Parathyroid adenoma (tissue), 2 donors: ENCODE data around the gene MRPL55.

Source experiments
- H2AFZ ChIP-seq: fragments of 300-600 bp; sonication (generic); one replicate; pipeline ENCODE4 v1.7.0; 2017; ENCODE audit warnings: antibody characterized with exemption, mild to moderate bottlenecking
- H3K27ac ChIP-seq: fragments of 300-600 bp; sonication (generic); one replicate; pipeline ENCODE4 v1.7.0; 2017
- H3K27me3 ChIP-seq: fragments of 300-600 bp; sonication (generic); one replicate; pipeline ENCODE4 v1.7.0; 2017; ENCODE audit warnings: low read length; ENCODE audit not compliant: control insufficient read depth, insufficient read depth
- H3K36me3 ChIP-seq: fragments of 300-600 bp; sonication (generic); one replicate; pipeline ENCODE4 v1.7.0; 2017; ENCODE audit warnings: low read length; ENCODE audit not compliant: control insufficient read depth, insufficient read depth
- H3K4me1 ChIP-seq: fragments of 300-600 bp; sonication (generic); one replicate; pipeline ENCODE4 v1.7.0; 2017; ENCODE audit warnings: control low read depth
- H3K4me2 ChIP-seq: fragments of 300-600 bp; sonication (generic); one replicate; pipeline ENCODE4 v1.7.0; 2017; ENCODE audit warnings: low read length
- H3K4me3 ChIP-seq: fragments of 300-600 bp; sonication (generic); one replicate; pipeline ENCODE4 v1.7.0; 2017; ENCODE audit warnings: low read depth, low read length
- H3K79me2 ChIP-seq: fragments of 300-600 bp; sonication (generic); one replicate; pipeline ENCODE4 v1.7.0; 2017; ENCODE audit warnings: control low read depth
- H3K9ac ChIP-seq: fragments of 300-600 bp; sonication (generic); one replicate; pipeline ENCODE4 v1.7.0; 2017; ENCODE audit warnings: mild to moderate bottlenecking
- H3K9me3 ChIP-seq: fragments of 300-600 bp; sonication (generic); one replicate; pipeline ENCODE4 v1.7.0; 2017; ENCODE audit warnings: low read length; ENCODE audit not compliant: control insufficient read depth
- TF ChIP-seq, protein P1 (sequence below): fragments of 300-600 bp; sonication (generic); IDR thresholded peaks from one replicate; pipeline ENCODE4 v1.7.0; 2017; ENCODE audit warnings: antibody characterized with exemption, mild to moderate bottlenecking
- donor health status: primary hyperparathyroidism.

Gene MRPL55

DNA sequence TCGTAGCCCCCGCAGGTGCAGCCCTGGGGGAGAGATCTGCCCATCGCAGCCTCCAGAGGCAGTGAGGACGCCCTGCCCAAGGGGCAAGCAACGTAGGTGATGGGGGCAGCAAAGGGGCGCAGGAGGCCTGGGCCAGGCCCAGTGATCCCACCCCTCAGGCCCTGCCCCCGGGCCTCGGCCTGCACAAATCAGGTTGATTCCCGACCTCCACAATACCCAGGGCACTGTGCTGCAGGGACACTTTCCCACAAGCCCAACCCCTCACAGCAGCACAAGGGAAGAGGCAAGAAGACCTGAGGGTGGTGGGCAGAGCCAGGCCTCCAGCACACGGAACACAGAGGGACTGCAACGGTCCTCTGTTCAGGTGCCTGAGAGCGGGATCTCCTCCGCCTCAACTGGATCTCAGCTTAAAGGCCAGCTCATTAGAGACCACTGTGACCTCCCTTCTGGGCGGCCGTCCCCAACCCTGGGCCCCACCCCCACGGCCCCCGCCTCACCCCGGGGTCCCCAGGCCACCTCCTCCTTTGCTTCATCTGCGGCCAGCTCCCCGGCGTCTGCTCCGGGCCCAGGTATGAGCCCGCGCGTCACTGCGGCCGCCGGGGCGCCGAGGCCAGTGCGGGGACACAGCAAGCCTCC, 27.4 kb downstream of the MRPL55 start:
- peak overlapping the region; percentile 24 for H3K27ac ChIP-seq
- H2AFZ ChIP-seq: peak overlapping the region; percentile 84
- H3K36me3 ChIP-seq: no peaks in the 10 kb centered on the region
- peaks cover 29% of the 10 kb centered on the region for H3K79me2 ChIP-seq
- H3K9ac ChIP-seq: no peak overlapping the region
- no peaks in the 10 kb centered on the region for H3K9me3 ChIP-seq
- peak overlapping the region; percentile 95 for H3K4me3 ChIP-seq
- H3K27me3 ChIP-seq: no peaks in the 10 kb centered on the region
- peak overlapping the region; percentile 95 for H3K4me2 ChIP-seq
- TF ChIP-seq, protein P1, sequence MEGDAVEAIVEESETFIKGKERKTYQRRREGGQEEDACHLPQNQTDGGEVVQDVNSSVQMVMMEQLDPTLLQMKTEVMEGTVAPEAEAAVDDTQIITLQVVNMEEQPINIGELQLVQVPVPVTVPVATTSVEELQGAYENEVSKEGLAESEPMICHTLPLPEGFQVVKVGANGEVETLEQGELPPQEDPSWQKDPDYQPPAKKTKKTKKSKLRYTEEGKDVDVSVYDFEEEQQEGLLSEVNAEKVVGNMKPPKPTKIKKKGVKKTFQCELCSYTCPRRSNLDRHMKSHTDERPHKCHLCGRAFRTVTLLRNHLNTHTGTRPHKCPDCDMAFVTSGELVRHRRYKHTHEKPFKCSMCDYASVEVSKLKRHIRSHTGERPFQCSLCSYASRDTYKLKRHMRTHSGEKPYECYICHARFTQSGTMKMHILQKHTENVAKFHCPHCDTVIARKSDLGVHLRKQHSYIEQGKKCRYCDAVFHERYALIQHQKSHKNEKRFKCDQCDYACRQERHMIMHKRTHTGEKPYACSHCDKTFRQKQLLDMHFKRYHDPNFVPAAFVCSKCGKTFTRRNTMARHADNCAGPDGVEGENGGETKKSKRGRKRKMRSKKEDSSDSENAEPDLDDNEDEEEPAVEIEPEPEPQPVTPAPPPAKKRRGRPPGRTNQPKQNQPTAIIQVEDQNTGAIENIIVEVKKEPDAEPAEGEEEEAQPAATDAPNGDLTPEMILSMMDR: no peak
- H3K4me1 ChIP-seq: peaks cover 18% of the 10 kb centered on the region

DNA sequence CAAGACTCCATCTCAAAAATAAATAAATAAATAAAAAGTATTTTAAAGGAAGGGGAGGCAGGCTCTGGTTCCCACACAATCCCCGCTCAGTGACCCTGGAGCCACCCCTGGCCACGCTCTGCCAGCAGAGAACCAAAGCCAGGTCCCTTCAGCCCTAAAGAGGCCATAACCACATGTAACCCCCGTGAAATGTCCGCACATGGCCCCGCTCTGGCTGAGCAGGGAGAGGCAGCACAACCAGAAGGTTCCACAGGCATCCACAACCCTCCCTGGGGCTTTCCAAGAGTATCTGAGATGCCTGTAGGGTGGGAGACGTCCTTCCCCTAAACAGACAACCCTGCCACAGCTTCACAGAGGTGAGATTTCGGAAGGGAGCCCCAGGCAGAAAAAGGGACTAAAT, 28.0 kb downstream of the MRPL55 start:
- TF ChIP-seq, protein P1: no peak
- Histone ChIP-seq H3K27ac (no peak overlapping the region), H3K4me3 (peak overlapping the region; percentile 95)

DNA sequence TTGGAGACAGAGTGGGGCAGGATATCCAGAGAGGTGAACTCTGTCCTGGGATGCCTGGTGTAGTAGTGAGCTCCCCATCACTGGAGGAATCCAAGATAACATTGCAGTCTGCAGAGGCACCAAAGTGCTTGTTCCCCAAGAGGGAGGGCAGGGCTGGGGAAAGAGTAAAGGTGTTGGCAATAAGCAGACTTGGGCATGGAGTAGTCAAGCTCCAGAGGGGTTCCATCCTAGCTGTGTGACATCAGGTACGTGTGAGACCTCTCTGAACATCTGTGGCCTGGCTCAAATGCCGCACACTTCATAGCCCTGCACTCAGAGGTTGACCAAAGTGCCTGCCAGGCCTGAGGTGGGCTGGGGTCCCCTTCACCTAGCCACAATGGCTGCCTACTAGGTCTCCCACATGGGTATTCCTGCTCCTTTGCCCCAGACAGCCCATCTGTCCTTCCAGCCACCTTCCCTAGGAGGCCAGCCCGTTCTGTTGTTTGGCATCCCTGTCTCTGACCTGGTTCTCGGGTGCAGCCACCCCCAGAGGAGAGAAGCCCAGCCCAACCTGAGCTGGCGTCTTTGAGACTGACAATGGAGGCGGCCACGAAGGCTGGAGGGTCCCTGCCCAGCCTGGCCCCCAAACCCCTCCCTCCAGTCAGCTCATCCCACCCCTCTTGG, 29.4 kb downstream of the MRPL55 start:
- TF ChIP-seq, protein P1: no peak
- H3K79me2 ChIP-seq: peaks cover 11% of the 10 kb centered on the region
- H2AFZ ChIP-seq: no peak overlapping the region
- H3K4me3 ChIP-seq: no peak overlapping the region
- H3K9ac ChIP-seq: no peak overlapping the region
- H3K4me2 ChIP-seq: no peak overlapping the region
- no peaks in the 10 kb centered on the region for H3K9me3 ChIP-seq
- no peak overlapping the region for H3K27ac ChIP-seq
- peaks cover 3% of the 10 kb centered on the region for H3K4me1 ChIP-seq
- no peaks in the 10 kb centered on the region for H3K27me3 ChIP-seq
- H3K36me3 ChIP-seq: no peaks in the 10 kb centered on the region

More for the DNA sequence above, 28.0 kb downstream of the MRPL55 start:
- no peak overlapping the region for H3K9ac ChIP-seq
- H3K36me3 ChIP-seq: no peaks in the 10 kb centered on the region
- H2AFZ ChIP-seq: no peak overlapping the region
- peaks cover 16% of the 10 kb centered on the region for H3K4me1 ChIP-seq
- peak overlapping the region; percentile 95 for H3K4me2 ChIP-seq
- H3K27me3 ChIP-seq: no peaks in the 10 kb centered on the region
- peaks cover 25% of the 10 kb centered on the region for H3K79me2 ChIP-seq
- H3K9me3 ChIP-seq: no peaks in the 10 kb centered on the region

DNA sequence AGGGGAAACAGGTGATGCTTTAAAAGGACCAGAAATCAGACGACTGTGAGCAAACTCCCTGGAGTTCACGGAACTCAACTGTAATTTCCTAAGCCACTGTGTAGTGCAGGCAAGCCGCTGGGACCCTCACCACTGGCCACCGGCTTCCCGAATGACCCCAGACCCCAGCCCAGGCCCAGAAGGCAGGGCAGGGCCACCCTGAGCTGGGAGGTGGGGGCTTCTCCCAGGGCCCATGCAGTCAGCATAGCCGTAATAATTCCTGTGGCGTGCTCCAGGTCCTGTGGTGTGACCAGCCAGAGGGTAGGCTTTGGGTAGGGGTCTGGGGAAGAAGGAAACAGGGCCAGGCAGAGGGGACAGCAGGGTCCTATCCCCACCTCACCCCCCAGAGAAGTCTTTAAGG, 30.1 kb downstream of the MRPL55 start:
- Histone ChIP-seq H3K79me2 (peaks cover 5% of the 10 kb centered on the region), H3K27ac (no peak overlapping the region), H3K4me2 (no peak overlapping the region), H3K9ac (no peak overlapping the region), H2AFZ (no peak overlapping the region), H3K9me3 (no peaks in the 10 kb centered on the region), H3K4me1 (no peaks in the 10 kb centered on the region), H3K36me3 (no peaks in the 10 kb centered on the region), H3K4me3 (no peak overlapping the region), H3K27me3 (no peaks in the 10 kb centered on the region)
- TF ChIP-seq, protein P1: no peak
